ENCODE measurements around the gene LMO4. TPM values are rescaled to one million over a fixed set of nuclear protein-coding genes. Genes with fewer than 3 reads are reported as not detected.

LMO4 gene
- total and polyA plus RNA-seq, 4 donors, result 16.8 to 23.2 (median 17.8) TPM

- Histone ChIP-seq H3K36me3 (ENCODE audit: control insufficient read depth in 4 of 4, insufficient read depth in 3 of 4, low read depth in 1 of 4, low read length in 3 of 4) (no peaks in the 10 kb centered on the region), H3K9me3 (ENCODE audit: control insufficient read depth in 4 of 4, low read length in 3 of 4) (no peaks in the 10 kb centered on the region), H3K4me3 (ENCODE audit: low read depth in 1 of 3, low read length in 3 of 3) (peak overlapping the region; percentile 62 to 86 (median 65)), H3K27me3 (ENCODE audit: control insufficient read depth in 4 of 4, insufficient read depth in 4 of 4, low read length in 3 of 4) (no peaks in the 10 kb centered on the region), H3K27ac (ENCODE audit: low read depth in 1 of 2, low read length in 2 of 2) (peak overlapping the region; percentile 94 to 96), H3K9ac (ENCODE audit: low read depth in 1 of 2, low read length in 2 of 2) (peak overlapping the region; percentile 82 to 95), H3K4me1 (ENCODE audit: control insufficient read depth in 4 of 4, insufficient read depth in 4 of 4, low read length in 3 of 4) (peaks cover 3 to 41% (median 26%) of the 10 kb centered on the region in 4 donors)
- 15% methylated on average over 19 of the region's 19 CpGs for WGBS
- TF ChIP-seq RXRA (IDR thresholded peaks at IDR 0.05), result no peak
- no peak for TF ChIP-seq FOXA2 (IDR thresholded peaks at IDR 0.05)
- no peak for TF ChIP-seq NR2F2 (IDR thresholded peaks at IDR 0.05)
- no peak for TF ChIP-seq YY1 (IDR thresholded peaks at IDR 0.05)
- TF ChIP-seq EGR1 (IDR thresholded peaks at IDR 0.05; ENCODE audit: low read depth in 2 of 2), result no peak
- TF ChIP-seq FOXA1 (IDR thresholded peaks at IDR 0.05), result no peak
- TF ChIP-seq SP1 (IDR thresholded peaks at IDR 0.05), result no peak
- no peak for TF ChIP-seq JUND (IDR thresholded peaks at IDR 0.05)
- no peak for TF ChIP-seq RAD21 (IDR thresholded peaks at IDR 0.05)
- no peak for TF ChIP-seq ATF3 (IDR thresholded peaks at IDR 0.05)
- no peak for TF ChIP-seq GABPA (IDR thresholded peaks at IDR 0.05 in 1 of 2, conservative IDR thresholded peaks at IDR 0.05 in 1 of 2)
- TF ChIP-seq TAF1 (conservative IDR thresholded peaks at IDR 0.05), result no peak
- TF ChIP-seq CTCF (IDR thresholded peaks at IDR 0.05; ENCODE audit: low read depth, low read length, missing input control), result no peak
- TF ChIP-seq ZBTB33 (IDR thresholded peaks at IDR 0.05), result no peak
- TF ChIP-seq REST (IDR thresholded peaks at IDR 0.05), result no peak
- DNase-seq (ENCODE audit: low spot score), result peak; percentile 45
Measured at GRCh38 chr1:87330057-87330884, 1.6 kb downstream of the LMO4 start.
